Activated effector memory CD4-positive, alpha-beta T cell treated with anti-CD3 and anti-CD28 coated beads, Interleukin-2, amount 50 U/mL, for 16 hours (primary cell): ENCODE results near the gene PIK3R1.

ENCODE experiments used
- DNase-seq: peaks from one replicate; pipeline ENCODE4 v3.0.0-alpha.2; 2020

Gene PIK3R1

DNA sequence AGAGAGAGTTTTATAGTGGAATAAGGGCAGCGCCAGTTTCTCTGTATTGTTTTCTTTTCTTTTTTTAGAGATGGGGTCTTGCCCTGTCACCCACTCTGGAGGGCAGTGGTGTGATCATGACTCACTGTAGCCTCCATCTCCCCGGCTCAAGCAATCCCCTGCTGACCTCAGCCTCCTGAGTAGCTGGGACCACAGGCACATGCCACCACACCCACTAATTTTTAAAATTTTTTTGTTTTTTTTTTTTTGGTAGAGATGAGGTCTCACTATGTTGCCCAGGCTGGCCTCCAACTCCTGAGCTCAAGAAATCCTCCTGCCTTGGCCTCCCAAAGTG, 119.0 kb downstream of the PIK3R1 start:
- no peak for DNase-seq

DNA sequence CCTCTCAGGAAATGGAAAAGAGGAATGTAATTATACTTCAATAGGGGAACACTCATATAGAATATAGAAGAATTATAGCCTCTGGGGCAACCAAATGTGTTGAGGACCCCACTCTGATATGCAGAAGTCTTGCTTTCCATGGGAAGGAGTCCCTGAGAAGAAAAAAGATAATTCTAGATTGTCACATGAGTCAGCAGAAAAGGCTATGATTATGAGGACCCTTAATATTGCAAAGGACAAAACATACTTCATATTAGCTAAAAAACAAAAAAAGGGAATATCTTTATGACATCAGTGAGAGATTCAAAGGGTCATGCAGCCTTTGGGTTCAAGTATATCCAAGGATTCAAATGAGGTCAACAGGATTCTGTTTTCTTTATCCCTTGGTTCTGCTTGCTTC, 119.5 kb downstream of the PIK3R1 start:
- DNase-seq, result no peak

GRCh38 chr5:68336200-68336599, 120.6 kb downstream of the PIK3R1 start:
- no peak for DNase-seq

- DNase-seq, result no peak
Measured at GRCh38 chr5:68337235-68337634, 121.7 kb downstream of the PIK3R1 start.

GRCh38 chr5:68339921-68340321, 124.4 kb downstream of the PIK3R1 start:
- no peak for DNase-seq

DNA sequence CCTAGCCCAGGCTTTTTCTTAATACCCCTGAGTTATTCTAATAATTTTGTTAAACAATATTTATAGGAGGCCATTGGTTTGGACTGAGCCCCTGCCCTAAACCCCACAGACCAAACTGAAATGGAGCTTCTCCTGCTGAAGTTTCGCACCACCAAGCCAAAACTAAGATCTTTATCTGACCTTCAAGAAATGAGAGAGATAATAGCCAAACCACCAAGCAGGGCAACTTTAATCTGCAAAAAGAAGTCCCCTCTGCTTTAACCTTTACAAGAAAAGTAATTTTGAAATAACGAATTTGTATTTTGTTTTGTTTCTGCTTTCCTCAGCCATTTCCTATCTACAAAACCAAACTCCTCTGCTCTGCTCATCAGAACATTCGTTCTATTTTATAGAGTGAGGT, 125.5 kb downstream of the PIK3R1 start:
- no peak for DNase-seq

DNA sequence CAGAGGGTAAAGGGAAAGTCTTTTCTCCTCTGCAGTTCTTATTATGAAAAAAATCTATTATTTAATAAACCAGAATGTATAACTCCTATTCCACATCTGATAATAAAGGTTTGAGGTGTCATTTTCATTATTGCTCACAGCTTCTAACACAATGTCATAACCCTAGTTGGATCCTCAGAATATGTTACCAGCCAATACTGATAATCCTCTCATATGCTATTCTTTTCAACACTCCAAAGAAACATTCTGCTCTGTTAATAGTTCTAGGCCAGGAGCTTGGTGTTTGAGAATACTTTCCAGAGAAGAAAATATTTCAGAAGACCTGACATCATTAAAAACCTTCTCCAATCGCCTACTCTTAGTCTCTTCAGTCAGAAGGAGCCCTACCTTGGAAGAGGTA, 127.1 kb downstream of the PIK3R1 start:
- DNase-seq, result no peak

- DNase-seq, result peak; percentile 62
Measured at GRCh38 chr5:68343421-68343826, 127.9 kb downstream of the PIK3R1 start.

- peak; percentile 64 for DNase-seq
Measured at GRCh38 chr5:68344447-68345111, 129.0 kb downstream of the PIK3R1 start.

GRCh38 chr5:68345171-68345570, 129.6 kb downstream of the PIK3R1 start:
- no peak for DNase-seq

DNA sequence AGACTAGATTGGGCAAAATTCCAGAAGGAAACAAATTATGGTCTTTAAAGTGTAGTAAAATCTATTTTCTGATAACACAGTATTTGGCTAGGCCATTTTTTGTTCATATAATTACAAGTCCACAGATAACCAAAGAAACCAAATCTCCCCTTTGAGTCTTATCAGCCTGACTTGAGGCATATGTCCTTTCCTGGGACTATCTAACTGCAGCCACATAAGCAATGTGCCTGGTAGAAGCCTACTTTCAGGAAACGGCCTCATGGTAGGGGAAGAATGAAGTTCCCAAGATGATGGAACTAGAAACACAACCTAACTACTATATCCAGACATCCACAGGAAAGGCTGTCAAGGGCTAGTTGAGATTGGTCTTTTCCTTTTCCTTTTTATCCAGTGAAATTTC, 130.0 kb downstream of the PIK3R1 start:
- no peak for DNase-seq

- DNase-seq, result no peak
Measured at GRCh38 chr5:68347536-68347935, 132.0 kb downstream of the PIK3R1 start.

- no peak for DNase-seq
Measured at GRCh38 chr5:68348447-68349222, 133.1 kb downstream of the PIK3R1 start.

- no peak for DNase-seq
Measured at GRCh38 chr5:68350176-68350575, 134.6 kb downstream of the PIK3R1 start.
